GM21381 (cell line): ENCODE results near the gene CAB39L.

Experiments
- ATAC-seq: cut with Tn5 transposase; IDR thresholded peaks from one replicate; pipeline ENCODE4 v1.9.1; 2021; ENCODE audit warnings: mild to moderate bottlenecking, moderate library complexity; ENCODE audit not compliant: unreplicated experiment

Gene CAB39L

DNA sequence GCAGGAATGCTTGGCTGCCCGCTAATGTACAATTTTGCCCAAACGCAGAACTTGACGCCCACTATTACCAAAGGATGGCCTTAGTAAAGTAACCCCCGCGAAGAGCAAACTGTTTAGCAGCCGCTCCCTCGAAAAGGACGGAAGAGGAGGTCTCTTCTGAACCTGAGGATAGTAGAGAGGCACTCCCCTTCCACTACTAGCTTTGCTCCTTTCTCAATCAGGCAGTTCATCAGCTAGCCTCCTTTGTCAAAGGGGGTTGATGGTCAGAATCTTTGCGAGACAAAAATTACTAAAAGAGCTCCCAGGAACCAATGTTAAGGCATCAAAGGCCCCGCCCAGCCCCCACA, 534 bp downstream of the CAB39L start:
- no peak for ATAC-seq

DNA sequence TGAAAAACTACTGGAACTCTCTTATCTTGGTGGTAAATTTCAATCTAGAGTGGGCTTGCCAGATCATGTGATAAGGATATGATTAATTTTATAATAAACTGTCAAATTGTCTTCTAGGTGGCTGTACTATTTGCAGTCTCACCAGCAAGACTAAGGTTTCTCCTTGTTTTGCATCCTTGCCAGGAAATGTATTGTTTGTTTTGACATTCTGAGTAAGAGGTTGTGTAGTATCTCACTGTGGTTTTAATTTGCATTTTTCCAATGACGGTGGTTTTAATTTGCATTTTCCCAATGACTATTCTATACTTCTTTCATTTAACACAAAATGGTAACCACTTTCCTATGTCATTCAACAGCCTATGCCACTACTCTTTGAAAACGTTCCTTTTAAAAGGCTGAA, 2.0 kb downstream of the CAB39L start:
- no peak for ATAC-seq

DNA sequence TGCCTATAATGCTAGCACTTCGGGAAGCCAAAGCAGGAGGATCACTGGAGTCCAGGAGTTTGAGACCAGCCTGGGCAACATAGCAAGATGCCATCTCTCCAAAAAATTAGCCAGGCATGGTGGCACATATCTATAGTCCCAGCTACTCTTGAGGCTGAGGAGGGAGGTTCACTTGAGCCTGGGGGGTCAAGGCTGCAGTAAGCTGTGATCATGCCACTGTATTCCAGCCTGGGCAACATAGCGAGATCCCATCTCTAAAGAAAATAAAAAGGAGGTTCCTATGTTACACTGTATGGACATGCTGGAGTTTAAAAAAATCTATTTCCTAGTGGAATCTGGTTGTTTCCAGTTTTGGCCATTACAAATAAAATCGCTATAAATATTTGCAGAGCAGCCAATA, 2.6 kb downstream of the CAB39L start:
- no peak for ATAC-seq

DNA sequence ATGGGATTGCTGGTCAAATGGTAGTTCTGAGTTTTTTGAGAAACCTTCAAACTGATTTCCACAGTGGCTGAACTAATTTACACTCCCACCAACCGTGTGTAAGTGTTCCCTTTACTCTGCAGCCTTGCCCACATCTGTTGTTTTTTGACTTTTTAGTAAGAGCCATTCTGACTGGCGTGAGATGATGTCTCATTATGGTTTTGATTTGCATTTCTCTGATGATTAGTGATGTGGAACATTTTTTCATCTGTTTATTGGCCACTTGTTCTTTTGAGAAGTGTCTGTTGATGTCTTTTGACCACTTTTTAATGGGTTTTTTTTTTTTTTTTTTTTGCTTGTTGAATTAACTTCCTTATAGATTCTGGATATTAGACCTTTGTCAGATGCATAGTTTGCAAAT, 4.3 kb downstream of the CAB39L start:
- ATAC-seq = no peak

DNA sequence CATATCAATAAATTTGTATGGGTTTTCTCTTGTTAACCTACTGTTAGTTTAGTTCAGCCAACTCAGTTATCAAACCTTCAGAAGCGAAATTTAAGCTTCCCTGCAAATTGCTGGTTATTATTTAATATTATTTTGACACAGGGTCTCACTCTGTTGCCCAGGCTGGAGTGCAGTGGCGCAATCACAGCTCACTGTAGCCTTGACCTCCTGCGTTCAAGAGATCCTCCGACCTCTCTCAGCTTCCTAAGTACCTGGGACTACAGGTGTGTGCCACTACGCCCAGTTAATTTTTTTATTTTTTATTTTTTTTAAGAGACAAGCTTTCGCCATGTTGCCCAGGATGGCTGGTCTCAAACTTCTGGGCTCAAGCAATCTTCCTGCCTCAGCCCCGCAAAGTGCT, 6.2 kb downstream of the CAB39L start:
- no peak for ATAC-seq

DNA sequence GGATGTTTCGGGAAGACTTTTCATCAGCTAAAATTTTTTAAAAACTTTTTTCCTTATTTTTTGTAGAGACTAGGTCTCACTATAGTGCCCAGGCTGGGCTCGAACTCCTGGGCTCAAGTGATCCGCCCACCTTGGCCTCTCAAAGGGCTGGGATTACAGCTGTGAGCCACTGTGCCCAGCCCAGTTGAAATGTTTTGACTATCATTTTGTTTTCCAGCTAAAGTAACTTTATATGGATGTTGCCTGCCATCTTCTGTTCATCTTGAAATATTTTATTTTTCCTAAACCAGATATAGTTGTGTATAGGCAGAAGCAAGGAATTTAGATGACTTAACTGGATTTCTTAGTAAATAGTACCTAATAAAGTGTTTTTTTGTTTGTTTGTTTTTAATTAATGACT, 7.0 kb downstream of the CAB39L start:
- no peak for ATAC-seq

DNA sequence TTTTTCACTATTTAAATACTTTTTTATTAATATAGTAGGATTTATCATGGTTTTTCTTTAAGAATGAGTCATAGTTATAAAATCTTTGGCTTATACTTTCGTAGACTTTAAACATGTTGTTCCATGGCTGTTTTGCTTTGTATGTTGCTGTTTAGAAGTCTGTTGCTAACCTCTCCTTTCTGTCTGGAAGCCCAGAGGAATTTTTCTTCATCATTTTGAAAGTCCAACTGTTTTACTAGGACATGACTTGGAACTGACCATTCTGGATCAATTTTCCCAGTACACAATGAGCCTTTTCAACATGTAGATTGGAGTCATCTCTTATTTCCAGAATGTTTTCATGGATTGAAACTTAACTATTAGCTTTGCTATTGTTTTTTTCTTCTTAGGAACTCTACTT, 7.9 kb downstream of the CAB39L start:
- no peak for ATAC-seq

DNA sequence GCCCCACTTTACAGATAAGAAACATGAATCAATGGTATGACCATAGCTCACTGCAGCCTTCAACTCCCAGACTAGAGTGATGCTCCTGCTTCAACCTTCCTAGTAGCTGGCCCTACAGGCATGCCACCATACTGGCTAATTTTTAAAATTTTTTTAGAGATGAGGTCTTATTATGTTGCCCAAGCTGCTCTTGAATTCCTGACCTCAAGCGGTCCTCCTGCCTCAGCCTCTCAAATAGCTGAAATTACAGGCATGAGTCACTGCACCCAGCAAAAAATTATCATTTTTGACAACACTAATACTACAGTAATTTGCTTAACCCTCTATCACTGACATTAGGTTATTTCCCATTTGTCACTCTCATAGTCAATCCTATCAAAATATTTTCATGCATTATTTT, 14.7 kb downstream of the CAB39L start:
- no peak for ATAC-seq

DNA sequence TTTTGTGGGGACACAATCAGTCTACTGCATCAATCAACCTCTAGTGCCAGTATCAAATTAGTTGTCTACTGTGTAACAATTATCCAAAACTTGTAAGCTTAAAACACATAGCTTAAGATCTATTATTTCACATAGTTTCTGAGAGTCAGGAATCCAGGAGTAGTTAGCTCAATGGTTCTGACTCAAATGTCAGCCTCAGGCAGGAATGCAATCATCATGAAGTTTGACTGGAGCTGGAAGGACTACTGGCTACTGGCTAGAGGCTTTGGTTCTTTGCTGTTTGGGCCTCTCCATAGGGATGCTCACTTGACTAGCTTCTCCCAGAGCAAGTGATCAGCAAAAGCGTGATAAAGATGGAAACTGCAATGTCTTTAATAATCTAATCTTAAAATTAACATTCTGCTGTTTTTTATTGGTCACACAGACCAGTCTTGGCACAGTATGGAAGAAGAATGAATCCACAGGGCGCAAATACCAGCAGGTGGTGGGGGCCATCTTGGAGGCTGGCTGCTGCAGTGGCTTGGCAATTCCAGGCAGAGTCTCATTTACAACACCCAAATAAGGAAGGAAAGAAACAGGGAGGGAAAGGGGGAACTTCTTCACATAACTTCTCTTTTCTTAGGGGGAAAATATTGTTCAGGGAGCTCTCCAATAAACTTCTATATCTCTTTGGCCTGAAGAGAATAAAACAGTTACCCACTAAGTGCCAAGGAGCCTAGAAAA, 15.7 kb downstream of the CAB39L start:
- no peak for ATAC-seq

DNA sequence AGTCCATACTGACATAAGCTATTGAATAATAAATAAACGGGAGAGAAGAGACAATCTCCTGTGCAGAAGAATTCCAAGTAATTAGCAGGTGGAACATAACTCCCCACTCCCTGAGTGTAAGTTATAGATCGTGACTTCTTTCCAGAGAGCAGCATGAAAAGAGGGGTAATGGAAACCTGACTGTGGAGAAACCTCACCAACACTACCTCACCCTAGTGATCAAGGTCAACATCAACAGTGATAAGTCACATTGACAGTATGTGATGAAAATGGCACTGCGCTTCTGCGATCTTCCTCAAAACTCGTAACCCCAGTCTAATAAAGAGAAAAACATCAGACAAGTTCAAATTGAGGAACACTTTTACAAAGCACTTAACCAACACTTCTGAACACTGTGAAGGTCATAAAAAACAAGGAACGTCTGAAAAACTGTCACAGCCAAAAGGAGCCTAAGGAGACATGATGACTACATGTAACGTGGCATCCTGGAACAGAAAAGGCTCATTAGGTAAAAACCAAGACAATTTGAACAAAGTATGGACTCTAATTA, 19.8 kb downstream of the CAB39L start:
- ATAC-seq = no peak

DNA sequence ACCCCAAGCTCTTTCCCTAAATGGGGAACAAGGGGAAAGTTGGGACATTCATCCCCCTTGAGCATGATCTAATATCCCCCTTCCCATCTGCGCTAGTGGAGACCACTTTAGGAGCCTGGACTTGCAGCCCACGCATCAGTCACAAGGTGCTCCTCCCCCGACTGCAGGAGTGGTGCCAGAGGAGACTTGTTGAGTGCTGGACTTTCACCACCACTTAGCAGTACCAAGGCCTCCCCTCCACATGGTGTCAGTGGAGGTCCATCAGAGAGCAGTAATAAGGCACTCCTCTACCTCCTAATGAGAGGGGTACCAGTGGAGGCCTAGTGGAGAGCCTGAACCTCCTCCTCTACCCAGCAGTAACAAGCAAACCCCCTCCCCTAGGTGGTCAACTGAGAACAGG, 22.5 kb downstream of the CAB39L start:
- no peak for ATAC-seq

DNA sequence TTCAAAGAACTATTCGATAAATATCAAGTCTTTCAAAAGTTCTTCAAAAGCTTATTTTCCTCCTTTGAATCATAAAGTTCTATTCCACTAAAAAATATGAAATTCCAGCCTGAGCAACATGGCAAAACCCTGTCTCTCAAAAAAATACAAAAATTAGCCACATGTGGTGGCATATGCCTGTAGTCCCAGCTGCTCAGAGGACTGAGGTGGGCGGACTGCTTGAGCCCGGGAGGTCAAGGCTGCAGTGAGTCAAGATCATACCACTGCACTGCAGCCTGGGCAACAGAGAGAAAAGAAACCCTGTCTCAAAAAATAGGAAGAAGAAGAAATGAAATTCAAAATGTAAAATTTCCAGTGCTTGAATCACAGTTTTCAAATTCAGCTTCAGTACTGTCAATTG, 24.6 kb downstream of the CAB39L start:
- no peak for ATAC-seq

DNA sequence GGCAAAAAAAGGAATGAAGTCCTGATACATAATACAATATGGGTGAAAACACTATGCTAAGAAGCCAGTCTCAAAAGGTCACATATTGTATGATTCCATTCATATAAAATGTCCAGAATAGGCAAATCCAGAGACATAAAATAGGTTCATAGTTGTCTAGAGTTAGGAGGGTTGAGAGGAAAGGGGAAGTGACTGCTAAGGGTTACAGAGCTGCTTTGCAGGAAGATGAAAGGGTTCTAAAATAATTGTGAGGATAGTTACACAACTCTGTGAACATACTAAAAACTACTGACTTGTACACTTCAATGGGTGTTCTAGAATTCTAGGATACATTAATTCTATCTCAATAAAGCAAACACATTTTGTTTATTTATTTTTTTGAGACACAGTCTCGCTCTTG, 25.7 kb downstream of the CAB39L start:
- ATAC-seq = no peak

DNA sequence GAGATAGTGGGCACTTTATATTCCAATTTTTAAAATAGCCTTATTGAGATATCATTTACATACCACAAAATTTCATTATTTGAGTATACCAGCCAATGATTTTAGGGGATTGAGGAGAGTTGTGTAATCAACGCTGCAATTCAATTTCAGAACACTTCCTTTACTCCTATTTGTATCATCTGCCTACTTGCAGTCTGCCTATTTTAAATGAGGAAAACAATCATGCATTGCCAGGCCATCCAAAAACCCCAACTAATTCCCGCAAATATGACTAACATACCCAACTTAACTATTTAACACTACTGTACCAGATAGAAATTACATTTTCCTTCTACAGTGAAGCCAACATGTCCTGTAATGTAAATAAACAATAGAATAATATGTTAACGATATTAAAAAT, 26.7 kb downstream of the CAB39L start:
- no peak for ATAC-seq

DNA sequence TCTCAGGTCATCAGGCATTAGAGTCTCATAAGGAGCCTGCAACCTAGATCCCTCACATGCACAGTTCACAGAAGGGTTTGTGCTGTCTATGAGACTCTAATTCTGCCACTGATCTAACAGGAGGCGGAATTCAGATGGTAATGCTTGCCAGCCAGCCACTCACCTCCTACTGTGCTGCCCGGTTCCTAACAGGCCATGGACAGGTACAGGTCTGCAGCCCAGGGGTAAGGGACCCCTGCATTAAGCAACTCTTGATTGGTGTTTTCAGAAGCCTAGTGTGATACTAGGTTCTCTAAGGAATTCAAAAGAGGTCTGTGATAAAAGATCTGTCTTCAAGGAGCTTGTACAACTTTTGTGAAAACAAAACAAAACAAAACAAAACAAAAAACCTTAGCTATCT, 31.1 kb downstream of the CAB39L start:
- ATAC-seq = no peak

DNA sequence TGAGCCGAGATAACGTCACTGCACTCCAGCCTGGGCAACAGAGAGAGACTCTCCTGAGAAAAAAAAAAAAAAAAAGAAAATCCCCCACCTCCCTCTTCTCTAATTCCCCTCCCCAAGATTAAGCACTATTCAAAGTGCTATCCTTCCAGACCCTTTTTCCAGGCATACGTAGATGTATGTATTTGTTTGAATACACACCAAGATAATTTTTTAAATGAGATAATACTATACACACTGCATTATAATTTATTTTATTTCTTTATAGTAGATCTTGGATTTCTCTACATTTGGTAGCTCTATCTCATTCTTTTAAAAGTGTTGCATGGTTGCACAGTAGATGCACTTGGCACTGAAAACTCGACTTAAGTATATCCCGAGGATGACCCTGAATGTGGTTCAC, 32.5 kb downstream of the CAB39L start:
- no peak for ATAC-seq

DNA sequence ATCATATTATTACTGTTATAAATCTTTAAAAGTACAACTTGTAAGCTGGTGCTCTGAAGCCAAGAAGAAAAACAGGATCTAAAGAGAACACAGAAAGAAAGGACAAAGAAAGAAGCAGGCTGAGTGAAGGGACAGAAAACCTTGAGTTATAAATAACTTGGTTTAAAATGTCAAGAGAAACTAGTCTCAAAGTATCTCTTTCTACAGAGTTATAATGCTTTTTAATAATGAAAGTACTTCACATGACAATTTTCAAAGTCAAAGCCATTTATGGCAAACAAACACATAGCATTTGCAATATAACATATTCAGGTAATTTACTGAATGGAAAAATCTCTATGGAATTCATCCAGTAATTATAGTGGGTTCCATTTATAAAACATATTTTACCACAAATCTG, 33.4 kb downstream of the CAB39L start:
- ATAC-seq = no peak

DNA sequence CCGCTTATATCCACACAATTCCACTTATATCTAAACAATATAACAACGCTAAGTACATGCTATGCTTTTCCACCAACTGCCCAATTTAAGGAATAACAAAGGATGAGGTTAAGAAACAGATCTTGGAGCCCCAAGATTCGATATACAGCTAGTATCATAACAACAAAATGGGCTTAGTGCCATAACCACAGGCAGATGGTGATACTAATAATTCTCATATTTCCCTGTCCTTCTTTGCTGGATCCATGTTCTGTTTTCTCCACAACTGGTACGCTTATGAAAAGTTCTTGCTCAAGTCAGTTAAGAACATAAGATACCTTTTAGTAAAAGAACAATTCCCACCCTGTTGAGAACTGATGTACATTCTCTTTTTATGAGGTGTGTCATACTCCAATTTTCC, 33.9 kb downstream of the CAB39L start:
- no peak for ATAC-seq

DNA sequence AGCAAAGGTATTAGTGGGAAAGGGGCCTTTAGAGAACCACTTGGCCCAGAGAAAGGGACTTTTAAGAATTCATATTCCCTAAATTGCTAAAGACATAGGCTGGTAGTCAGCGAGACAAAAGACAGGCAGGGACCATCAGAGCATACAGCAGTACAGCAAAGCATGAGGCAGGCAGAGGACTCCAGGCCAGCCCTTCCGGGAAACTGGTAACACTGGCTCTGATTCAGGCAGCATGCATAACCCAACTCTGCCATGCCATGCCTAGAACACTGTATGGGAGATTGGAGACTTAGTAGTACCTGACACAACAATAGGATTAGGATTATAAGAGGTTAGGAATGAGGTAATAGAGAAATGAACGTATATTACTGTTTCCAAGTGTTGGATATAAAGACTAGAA, 34.9 kb downstream of the CAB39L start:
- no peak for ATAC-seq

DNA sequence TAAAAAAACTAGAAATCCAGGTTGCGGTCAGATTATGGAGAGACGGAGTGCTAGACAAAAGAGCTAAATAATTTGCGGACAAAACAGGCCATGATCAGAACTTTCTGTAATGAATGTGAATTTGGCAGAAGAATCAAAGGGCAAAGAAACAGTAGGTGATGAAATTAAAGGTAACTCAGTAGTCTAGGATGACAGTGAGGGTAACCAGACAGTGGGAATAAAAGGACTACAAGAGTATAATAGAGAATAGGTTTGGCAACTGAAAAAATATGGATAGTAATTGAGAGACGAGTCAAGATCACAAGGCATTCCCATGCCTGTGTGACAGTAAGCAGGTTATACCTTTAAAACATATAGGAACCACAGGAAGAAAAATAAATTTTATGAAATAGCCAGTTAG, 35.9 kb downstream of the CAB39L start:
- ATAC-seq = no peak

DNA sequence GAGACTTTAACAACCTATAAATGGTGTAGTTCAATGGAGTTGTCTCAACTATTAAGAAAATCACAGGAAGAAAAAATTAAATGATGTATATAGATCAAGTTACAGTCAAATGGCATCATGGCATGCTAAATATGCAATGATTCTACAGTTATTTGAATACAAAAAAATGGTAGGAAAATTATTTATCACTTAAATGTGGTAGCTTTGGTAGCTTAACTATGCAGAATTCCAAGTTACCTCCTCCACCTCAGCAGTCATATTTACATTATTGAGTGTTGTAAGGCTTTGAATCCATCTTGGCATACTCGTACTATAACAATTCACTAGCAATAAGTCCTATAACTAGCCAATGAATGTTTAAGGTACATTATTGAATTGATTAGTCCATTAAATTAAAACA, 36.8 kb downstream of the CAB39L start:
- ATAC-seq = no peak

DNA sequence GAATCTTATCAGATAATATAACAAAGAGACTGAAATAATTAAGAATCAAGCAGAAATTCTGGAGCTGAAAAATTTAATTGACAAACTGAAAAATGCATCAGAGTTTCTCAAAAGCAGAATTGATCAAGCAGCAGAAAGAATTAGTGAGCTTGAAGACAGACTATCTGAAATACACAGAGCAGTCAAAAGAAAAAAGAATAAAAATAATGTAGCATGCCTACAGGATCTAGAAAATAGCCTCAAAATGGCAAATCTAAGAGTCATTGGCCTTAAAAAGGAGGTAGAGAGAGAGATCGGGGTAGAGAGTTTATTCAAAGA, 39.2 kb downstream of the CAB39L start:
- ATAC-seq = no peak

DNA sequence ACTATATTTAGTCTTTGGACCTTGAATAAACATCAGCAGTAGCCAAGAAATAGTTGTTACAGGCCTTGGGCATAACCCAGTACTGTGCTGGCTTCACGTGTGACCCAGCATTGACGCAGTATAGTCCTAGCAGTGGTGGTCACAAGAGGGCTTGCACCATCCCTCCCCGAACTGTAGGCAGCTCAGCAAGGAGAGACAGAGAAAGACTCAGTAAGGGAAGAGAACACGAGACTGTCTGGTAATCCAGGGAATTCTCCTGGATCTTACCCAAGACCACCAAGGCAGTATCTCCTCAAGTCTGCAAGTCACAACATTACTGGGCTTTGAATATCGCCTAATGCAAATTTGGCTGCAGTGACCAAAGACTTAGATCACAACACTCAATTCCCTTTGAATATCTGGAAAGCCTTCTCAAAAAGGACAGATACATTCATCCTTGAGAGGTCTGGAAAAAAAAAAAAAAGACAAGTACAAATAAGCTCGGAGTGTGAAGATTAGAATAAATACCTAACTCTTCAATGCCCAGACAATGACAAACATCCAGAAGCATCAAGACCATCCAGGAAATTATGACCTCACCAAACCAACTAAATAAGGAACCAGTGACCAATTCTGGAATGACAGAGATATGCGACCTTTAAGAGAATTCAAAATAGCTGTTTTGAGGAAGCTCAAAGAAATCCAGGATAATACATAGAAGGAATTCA, 39.7 kb downstream of the CAB39L start:
- no peak for ATAC-seq
